Loucy (cell line): ENCODE measurements around the gene GAL3ST2.
"Not testable (repeated sequence)": the region's sequence is repeated elsewhere in the genome, so short reads cannot be mapped to it uniquely, and the experiment has no call there.

Source experiments
- H2AFZ ChIP-seq: fragments of 200-600 bp; sonication (generic); 2 replicates; pipeline ENCODE4 v1.6.0; 2016; ENCODE audit warnings: antibody characterized with exemption, mild to moderate bottlenecking, low read length, moderate library complexity
- H3F3A ChIP-seq: fragments of 200-600 bp; 2 replicates; pipeline ENCODE4 v1.6.0; 2016; ENCODE audit warnings: antibody characterized with exemption, low read depth, mild to moderate bottlenecking
- H3K27me3 ChIP-seq: fragments of 200-600 bp; sonication (generic); 2 replicates; pipeline ENCODE4 v1.6.1; 2014; ENCODE audit warnings: low read length, mild to moderate bottlenecking; ENCODE audit not compliant: insufficient read depth, poor library complexity, severe bottlenecking
- H3K36me3 ChIP-seq: fragments of 200-600 bp; sonication (generic); 2 replicates; pipeline ENCODE4 v1.6.1; 2016; ENCODE audit warnings: low read length; ENCODE audit not compliant: insufficient read depth
- H3K4me1 ChIP-seq: fragments of 200-600 bp; sonication (generic); 2 replicates; pipeline ENCODE4 v1.5.1; 2014; ENCODE audit warnings: low read length, mild to moderate bottlenecking; ENCODE audit not compliant: insufficient read depth, poor library complexity, severe bottlenecking
- H3K4me2 ChIP-seq: fragments of 200-600 bp; sonication (generic); 2 replicates; pipeline ENCODE4 v1.6.0; 2014; ENCODE audit warnings: antibody characterized with exemption, low read length, low read depth, mild to moderate bottlenecking; ENCODE audit not compliant: poor library complexity, severe bottlenecking
- H3K4me3 ChIP-seq: fragments of 200-600 bp; sonication (generic); 2 replicates; pipeline ENCODE4 v1.5.1; 2014; ENCODE audit warnings: low read length, mild to moderate bottlenecking, mixed read lengths; ENCODE audit not compliant: poor library complexity, severe bottlenecking
- H3K79me2 ChIP-seq: fragments of 200-600 bp; sonication (generic); 2 replicates; pipeline ENCODE4 v1.6.1; 2014; ENCODE audit warnings: low read length; ENCODE audit not compliant: insufficient read depth
- H3K9ac ChIP-seq: fragments of 200-600 bp; sonication (generic); 2 replicates; pipeline ENCODE4 v1.6.0; 2014; ENCODE audit warnings: mild to moderate bottlenecking, low read depth, low read length, moderate library complexity; ENCODE audit not compliant: poor library complexity, severe bottlenecking
- H3K9me2 ChIP-seq: fragments of 200-600 bp; sonication (generic); replicated peaks from 2 replicates; pipeline ENCODE4 v1.6.1; 2016; ENCODE audit warnings: low read depth, low read length, mixed read lengths
- H3K9me3 ChIP-seq: fragments of 200-600 bp; sonication (generic); 2 replicates; pipeline ENCODE4 v1.6.1; 2014; ENCODE audit warnings: mild to moderate bottlenecking, antibody characterized with exemption, low read length, low read depth; ENCODE audit not compliant: insufficient read depth
- H4K20me1 ChIP-seq: fragments of 200-600 bp; sonication (generic); 2 replicates; pipeline ENCODE4 v1.6.0; 2014; ENCODE audit warnings: antibody characterized with exemption, low read length, mild to moderate bottlenecking; ENCODE audit not compliant: insufficient read depth, poor library complexity, severe bottlenecking
- CTCF ChIP-seq: fragments of 200-600 bp; sonication (generic); conservative IDR thresholded peaks from 2 replicates; pipeline ENCODE4 v1.5.1; 2014; ENCODE audit warnings: mild to moderate bottlenecking, antibody characterized with exemption, low read length
- EZH2phosphoT487 ChIP-seq: fragments of 200-600 bp; IDR thresholded peaks from 2 replicates; pipeline ENCODE4 v1.6.1; 2018; ENCODE audit warnings: antibody characterized with exemption, mild to moderate bottlenecking, moderate library complexity, borderline replicate concordance

Gene GAL3ST2

GRCh38 chr2:241817126-241817820, 40.7 kb downstream of the GAL3ST2 start:
- H3K4me3 ChIP-seq: no peak overlapping the region
- no peaks in the 10 kb centered on the region for H3K4me1 ChIP-seq

DNA sequence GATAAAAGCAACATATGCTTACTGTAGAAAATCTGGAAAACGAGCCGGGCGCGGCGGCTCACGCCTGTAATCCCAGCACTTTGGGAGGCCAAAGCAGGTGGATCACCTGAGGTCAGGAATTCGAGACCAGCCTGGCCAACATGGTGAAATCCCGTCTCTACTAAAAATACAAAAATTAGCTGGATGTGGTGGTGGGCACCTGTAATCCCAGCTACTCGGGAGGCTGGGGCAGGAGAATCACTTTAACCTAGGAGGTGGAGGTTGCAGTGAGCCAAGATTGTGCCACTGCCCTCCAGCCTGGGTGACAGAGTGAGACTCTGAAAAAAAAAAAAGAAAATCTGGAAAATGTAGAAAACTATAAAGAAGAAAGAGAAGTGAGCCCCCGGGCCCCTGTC, 41.2 kb downstream of the GAL3ST2 start:
- not testable (repeated sequence) for H3K4me3 ChIP-seq, H3K79me2 ChIP-seq, H3K9ac ChIP-seq, H3F3A ChIP-seq, H2AFZ ChIP-seq, H3K4me1 ChIP-seq, H3K36me3 ChIP-seq, H3K27me3 ChIP-seq, H4K20me1 ChIP-seq, H3K4me2 ChIP-seq, H3K9me2 ChIP-seq, H3K9me3 ChIP-seq

More at GRCh38 chr2:241817126-241817820, 40.7 kb downstream of the GAL3ST2 start:
- Histone ChIP-seq H3K9me2 (no peaks in the 10 kb centered on the region), H3K9me3 (no peaks in the 10 kb centered on the region), H3K27me3 (no peaks in the 10 kb centered on the region), H3K79me2 (no peaks in the 10 kb centered on the region), H3K9ac (no peak overlapping the region), H3K36me3 (no peaks in the 10 kb centered on the region), H2AFZ (no peak overlapping the region), H3F3A (no peaks in the 10 kb centered on the region), H3K4me2 (no peak overlapping the region), H4K20me1 (no peaks in the 10 kb centered on the region)
- TF ChIP-seq CTCF (no peak), EZH2phosphoT487 (no peak)

GRCh38 chr2:241818229-241818942, 41.8 kb downstream of the GAL3ST2 start:
- no peaks in the 10 kb centered on the region for H3K36me3 ChIP-seq
- H3K4me1 ChIP-seq: no peaks in the 10 kb centered on the region
- no peak overlapping the region for H3K4me3 ChIP-seq
- no peaks in the 10 kb centered on the region for H3K27me3 ChIP-seq
- H2AFZ ChIP-seq: no peak overlapping the region
- H3F3A ChIP-seq: no peaks in the 10 kb centered on the region; the same call in 1 of the 2 replicates
- H3K9me3 ChIP-seq: no peaks in the 10 kb centered on the region
- H3K79me2 ChIP-seq: no peaks in the 10 kb centered on the region
- TF ChIP-seq CTCF (no peak), EZH2phosphoT487 (no peak)
- no peak overlapping the region for H3K4me2 ChIP-seq
- no peaks in the 10 kb centered on the region for H3K9me2 ChIP-seq
- no peaks in the 10 kb centered on the region for H4K20me1 ChIP-seq
- no peak overlapping the region for H3K9ac ChIP-seq
